Prostate gland (tissue), 2 donors: ENCODE results near the gene ATXN2. TPM values are rescaled to one million over a fixed set of nuclear protein-coding genes. Genes with fewer than 3 reads are reported as not detected.
"Not testable (repeated sequence)": the region's sequence is repeated elsewhere in the genome, so short reads cannot be mapped to it uniquely, and the experiment has no call there.

Experiments used
- DNase-seq: peaks from one replicate; pipeline ENCODE4 v3.0.0-alpha.2; 2019; ENCODE audit warnings: low spot score
- H3K27ac ChIP-seq, 2 donors: fragments of 200-600 bp; sonication (generic); 2 replicates each; pipeline ENCODE4 v1.5.1; 2017 to 2019
- H3K27me3 ChIP-seq: fragments of 200-600 bp; sonication (generic); replicated peaks from 2 replicates; pipeline ENCODE4 v1.5.1; 2019; ENCODE audit not compliant: insufficient read depth
- H3K36me3 ChIP-seq, 2 donors: fragments of 200-600 bp; sonication (generic); 1 replicate in 1 of 2; 2 replicates in 1 of 2; pipeline versions ENCODE4 v1.5.1 to v1.8.1; 2017 to 2019
- H3K4me1 ChIP-seq: fragments of 200-600 bp; sonication (generic); replicated peaks from 2 replicates; pipeline ENCODE4 v1.5.1; 2019
- H3K4me3 ChIP-seq, 2 donors: fragments of 200-600 bp; sonication (generic); 2 replicates each; pipeline ENCODE4 v1.5.1; 2017 to 2019
- H3K9me3 ChIP-seq: fragments of 200-600 bp; sonication (generic); 2 replicates; pipeline ENCODE4 v1.5.1; 2017
- CTCF ChIP-seq, 4 experiments: fragments of 200-600 bp in 2 of 4; fragments of 450-650 bp in 2 of 4; sonication (generic) in 2 of 4; IDR thresholded peaks; 1 replicate in 3 of 4; 2 replicates in 1 of 4; pipeline ENCODE4 v1.5.1; 2016 to 2019; ENCODE audit warnings: antibody characterized with exemption in 4 of 4, mild to moderate bottlenecking in 2 of 4, moderate library complexity in 2 of 4
- POLR2A ChIP-seq: fragments of 450-650 bp; IDR thresholded peaks from one replicate; pipeline ENCODE4 v1.6.1; 2016; ENCODE audit warnings: antibody characterized with exemption, mild to moderate bottlenecking
- POLR2AphosphoS5 ChIP-seq: sonication (generic); formaldehyde crosslinking; IDR thresholded peaks from one replicate; pipeline ENCODE4 v1.6.1; 2017; ENCODE audit warnings: antibody characterized with exemption
- WGBS: methylation state at CpG from one replicate; pipeline ENCODE4 v1.1.5; 2018; 5-methylcytosine and 5-hydroxymethylcytosine counted together
- intact Hi-C: fragments of 100-400 bp; cut with DNase I; formaldehyde crosslinking; loops from one replicate; pipeline ENCODE4 v1.14.2; 2022
- small RNA-seq, 2 donors: library from RNA; depleted of rRNA; stranded (forward); fragments of <200 nt; gene quantifications; one replicate each; pipeline ENCODE3, GENCODE V24; 2016
- total RNA-seq, 2 donors: library from RNA; depleted of rRNA; stranded (reverse); fragments of >200 nt; gene quantifications; one replicate each; pipeline ENCODE4 v1.1.0, GENCODE V29; 2016

Gene ATXN2
- total RNA-seq, 2 donors from 2014 or later: 29.5 to 95.5 TPM

- H3K4me3 ChIP-seq: peak within 1 kb of the TSS; percentile 84 to 93
- no peak for DNase-seq
- peaks cover 5% of the 10 kb centered on the region for H3K4me1 ChIP-seq
- intact Hi-C loops: loop anchor here (5.0 kb wide), 1 partner anchor 46 kb away; no protein-coding TSS in a partner anchor
- WGBS: under 1% methylated on average over 44 of the region's 80 CpGs
- H3K9me3 ChIP-seq: no peaks in the 10 kb centered on the region
- no peaks in the 10 kb centered on the region for H3K27me3 ChIP-seq
- TF ChIP-seq POLR2AphosphoS5 (no peak), POLR2A (peak; percentile 24)
- H3K27ac ChIP-seq: peak within 1 kb of the TSS; percentile 67 to 69
- no peaks in the 10 kb centered on the region for H3K36me3 ChIP-seq
Measured at GRCh38 chr12:111405859-111406473, 193.1 kb downstream of the ATXN2 start, which contains the start of gene SH2B3. TSS of gene SH2B3 (plus strand) at chr12:111405923. CDS start at chr12:111418146, 12,223 bp downstream.

GRCh38 chr12:111405149-111405858, 193.8 kb downstream of the ATXN2 start:
- WGBS: 5% methylated on average over 34 of the region's 59 CpGs
- Histone ChIP-seq H3K4me3 (peak overlapping the region; percentile 84 to 93), H3K27ac (peak overlapping the region; percentile 67 to 68)

GRCh38 chr12:111404362-111405148, 194.6 kb downstream of the ATXN2 start:
- peak overlapping the region; percentile 68 to 80 for H3K27ac ChIP-seq
- H3K4me3 ChIP-seq: peak overlapping the region; percentile 84 to 93
- WGBS: 45% methylated on average over 21 of the region's 21 CpGs
- intact Hi-C loops: loop anchor here (5.0 kb wide), 1 partner anchor 48 kb away; no protein-coding TSS in a partner anchor
- TF ChIP-seq POLR2A (no peak), POLR2AphosphoS5 (no peak), CTCF (IDR thresholded peaks at IDR 0.05) (no peak)
- H3K4me1 ChIP-seq: peaks cover 5% of the 10 kb centered on the region
- no peak for DNase-seq
- H3K36me3 ChIP-seq: no peaks in the 10 kb centered on the region
- no peaks in the 10 kb centered on the region for H3K27me3 ChIP-seq
- no peaks in the 10 kb centered on the region for H3K9me3 ChIP-seq

More at GRCh38 chr12:111405149-111405858, 193.8 kb downstream of the ATXN2 start:
- no peaks in the 10 kb centered on the region for H3K36me3 ChIP-seq
- H3K9me3 ChIP-seq: no peaks in the 10 kb centered on the region
- H3K4me1 ChIP-seq: peaks cover 5% of the 10 kb centered on the region
- H3K27me3 ChIP-seq: no peaks in the 10 kb centered on the region
- intact Hi-C loops: loop anchor here (5.0 kb wide), 1 partner anchor 47 kb away; no protein-coding TSS in a partner anchor
- DNase-seq: peak; percentile 83
- TF ChIP-seq POLR2AphosphoS5: peak; percentile 49
- peak in 3 of 4 experiments; percentile 26 to 61 (median 61) for TF ChIP-seq CTCF (IDR thresholded peaks at IDR 0.05)
- TF ChIP-seq POLR2A: no peak

- H3K4me1 ChIP-seq, H3K36me3 ChIP-seq, DNase-seq, H3K9me3 ChIP-seq, H3K27me3 ChIP-seq, intact Hi-C loops: not testable (repeated sequence)
- 82% methylated on average over 9 of the region's 9 CpGs for WGBS
- peak overlapping the region; percentile 80 to 85 for H3K27ac ChIP-seq
- peak overlapping the region in 1 of 2 donors; percentile 13 for H3K4me3 ChIP-seq
Measured at GRCh38 chr12:111402490-111402824, 196.7 kb downstream of the ATXN2 start.

Small RNA genes lying within 50 kb of the gene (small RNA-seq; reads per million reads assigned to genes)
- 0 reads per million in 2 donors for gene RF00066

Other genes with a start within 250 kb of the ATXN2 start
- 10 to 100 TPM; 11.5 to 29.9 TPM for gene PHETA1, start 230.2 kb downstream of the ATXN2 start, total RNA-seq
- gene SH2B3, start 193.4 kb downstream of the ATXN2 start, total RNA-seq: 10 to 100 TPM; 13.3 to 34.8 TPM
- gene BRAP, start 86.6 kb upstream of the ATXN2 start, total RNA-seq: 10 to 100 TPM; 17.9 to 37.3 TPM
- 10 to 100 TPM; 36.8 to 37.5 TPM for gene ACAD10, start 86.7 kb upstream of the ATXN2 start, total RNA-seq
- 100 to 1,000 TPM; 107 to 164 TPM for gene ALDH2, start 167.6 kb upstream of the ATXN2 start, total RNA-seq
- gene MAPKAPK5, start 242.9 kb upstream of the ATXN2 start, total RNA-seq: 10 to 100 TPM; 48.5 to 80.6 TPM